ENCODE data around the gene MMAB. TPM values are rescaled to one million over a fixed set of nuclear protein-coding genes. Genes with fewer than 3 reads are reported as not detected.

Gene MMAB
- total and polyA plus RNA-seq, 5 experiments from 2014 or later: 20.6 to 39.1 (median 28.2) TPM

- H3K36me3 Mint-ChIP-seq: peaks cover 0 to 25% (median 0%) of the 10 kb centered on the region in 3 donors
- ATAC-seq: no peak
- H3K9me3 Mint-ChIP-seq: no peaks in the 10 kb centered on the region
- no peaks in the 10 kb centered on the region for H3K27me3 Mint-ChIP-seq
- H3K4me1 Mint-ChIP-seq: peaks cover 0 to 5% (median 0%) of the 10 kb centered on the region in 4 donors
- H3K27ac Mint-ChIP-seq: no peak overlapping the region
- no peak overlapping the region for H3K4me3 Mint-ChIP-seq
- DNase-seq: peak in 1 of 10 donors; percentile 28
- POLR2A ChIA-PET: no interaction called here
These were observed 35.0 kb downstream of the MMAB start for GRCh38 chr12:109538191-109538863.

GRCh38 chr12:109537136-109537535 is 36.2 kb downstream of the MMAB start:
- Mint-ChIP-seq H3K4me1 (peaks cover 0 to 2% (median 0%) of the 10 kb centered on the region in 4 donors), H3K36me3 (peaks cover 0 to 28% (median 0%) of the 10 kb centered on the region in 3 donors), H3K4me3 (no peak overlapping the region), H3K9me3 (no peaks in the 10 kb centered on the region), H3K27ac (no peak overlapping the region), H3K27me3 (no peaks in the 10 kb centered on the region)
- no peak for ATAC-seq
- POLR2A ChIA-PET: no interaction called here
- DNase-seq: peak in 1 of 10 donors; percentile 35

- POLR2A ChIA-PET: no interaction called here
- peaks cover 0 to 2% (median 0%) of the 10 kb centered on the region in 4 donors for H3K4me1 Mint-ChIP-seq
- ATAC-seq (no peak), DNase-seq (peak in 1 of 10 donors; percentile 27)
- H3K27me3 Mint-ChIP-seq: no peaks in the 10 kb centered on the region
- no peak overlapping the region for H3K4me3 Mint-ChIP-seq
- no peaks in the 10 kb centered on the region for H3K9me3 Mint-ChIP-seq
- peak overlapping the region in 1 of 10 donors; percentile 16 for H3K27ac Mint-ChIP-seq
- peaks cover 0 to 36% (median 2%) of the 10 kb centered on the region in 3 donors for H3K36me3 Mint-ChIP-seq
These were observed 37.4 kb downstream of the MMAB start for GRCh38 chr12:109535863-109536250.

GRCh38 chr12:109535231-109535862 is 38.0 kb downstream of the MMAB start:
- H3K36me3 Mint-ChIP-seq: peaks cover 0 to 41% (median 3%) of the 10 kb centered on the region in 3 donors
- H3K9me3 Mint-ChIP-seq: no peaks in the 10 kb centered on the region
- peak overlapping the region in 1 of 10 donors; percentile 16 for H3K27ac Mint-ChIP-seq
- H3K4me1 Mint-ChIP-seq: peaks cover 0 to 2% (median 0%) of the 10 kb centered on the region in 4 donors
- DNase-seq: peak in 1 of 10 donors; percentile 55
- ATAC-seq: no peak
- no peaks in the 10 kb centered on the region for H3K27me3 Mint-ChIP-seq
- H3K4me3 Mint-ChIP-seq: no peak overlapping the region
- POLR2A ChIA-PET: no interaction called here

GRCh38 chr12:109534456-109534855 is 38.8 kb downstream of the MMAB start:
- no peak overlapping the region for H3K27ac Mint-ChIP-seq
- no peaks in the 10 kb centered on the region for H3K9me3 Mint-ChIP-seq
- peak in 1 of 10 donors; percentile 42 for DNase-seq
- H3K4me1 Mint-ChIP-seq: peaks cover 0 to 2% (median 0%) of the 10 kb centered on the region in 4 donors
- H3K27me3 Mint-ChIP-seq: no peaks in the 10 kb centered on the region
- ATAC-seq: no peak
- peaks cover 0 to 50% (median 5%) of the 10 kb centered on the region in 3 donors for H3K36me3 Mint-ChIP-seq
- POLR2A ChIA-PET: no interaction called here
- no peak overlapping the region for H3K4me3 Mint-ChIP-seq

- no peaks in the 10 kb centered on the region for H3K9me3 Mint-ChIP-seq
- H3K4me1 Mint-ChIP-seq: peaks cover 0 to 2% (median 0%) of the 10 kb centered on the region in 4 donors
- no peak overlapping the region for H3K4me3 Mint-ChIP-seq
- ATAC-seq (no peak), DNase-seq (no peak)
- peaks cover 0 to 56% (median 5%) of the 10 kb centered on the region in 3 donors for H3K36me3 Mint-ChIP-seq
- H3K27me3 Mint-ChIP-seq: no peaks in the 10 kb centered on the region
- no peak overlapping the region for H3K27ac Mint-ChIP-seq
- POLR2A ChIA-PET: no interaction called here
These were observed 39.9 kb downstream of the MMAB start for GRCh38 chr12:109533487-109533740.

- POLR2A ChIA-PET: interaction anchor here (0.6 kb wide), 1 partner anchor 258 kb away, joined by 5 read pairs; no protein-coding TSS in a partner anchor
- H3K27me3 Mint-ChIP-seq: no peaks in the 10 kb centered on the region
These were observed 40.4 kb downstream of the MMAB start for GRCh38 chr12:109532721-109533486.

GRCh38 chr12:109531411-109531810 is 41.9 kb downstream of the MMAB start:
- H3K27ac Mint-ChIP-seq: peak overlapping the region in 1 of 10 donors; percentile 39
- no peaks in the 10 kb centered on the region for H3K9me3 Mint-ChIP-seq
- H3K4me1 Mint-ChIP-seq: peaks cover 0 to 2% (median 0%) of the 10 kb centered on the region in 4 donors
- ATAC-seq: no peak
- DNase-seq: peak in 1 of 10 donors; percentile 18
- H3K4me3 Mint-ChIP-seq: no peak overlapping the region
- H3K36me3 Mint-ChIP-seq: peaks cover 0 to 68% (median 5%) of the 10 kb centered on the region in 3 donors
- POLR2A ChIA-PET: no interaction called here
- H3K27me3 Mint-ChIP-seq: no peaks in the 10 kb centered on the region

More at GRCh38 chr12:109532721-109533486, 40.4 kb downstream of the MMAB start:
- peaks cover 0 to 60% (median 5%) of the 10 kb centered on the region in 3 donors for H3K36me3 Mint-ChIP-seq
- H3K9me3 Mint-ChIP-seq: no peaks in the 10 kb centered on the region
- H3K4me1 Mint-ChIP-seq: peaks cover 0 to 2% (median 0%) of the 10 kb centered on the region in 4 donors
- DNase-seq (peak in 1 of 10 donors; percentile 57), ATAC-seq (no peak)
- no peak overlapping the region for H3K4me3 Mint-ChIP-seq
- no peak overlapping the region for H3K27ac Mint-ChIP-seq

GRCh38 chr12:109529691-109530640 is 43.3 kb downstream of the MMAB start:
- DNase-seq (peak in 1 of 10 donors; percentile 26), ATAC-seq (no peak)
- Mint-ChIP-seq H3K27ac (peak overlapping the region in 3 of 10 donors; percentile 15 to 37 (median 20)), H3K36me3 (peaks cover 0 to 70% (median 5%) of the 10 kb centered on the region in 3 donors), H3K4me3 (no peak overlapping the region), H3K27me3 (no peaks in the 10 kb centered on the region), H3K4me1 (peaks cover 0 to 2% (median 0%) of the 10 kb centered on the region in 4 donors), H3K9me3 (no peaks in the 10 kb centered on the region)
- POLR2A ChIA-PET: no interaction called here

GRCh38 chr12:109527489-109528123 is 45.7 kb downstream of the MMAB start:
- no peaks in the 10 kb centered on the region for H3K27me3 Mint-ChIP-seq
- H3K4me1 Mint-ChIP-seq: no peaks in the 10 kb centered on the region
- peak in 1 of 10 donors; percentile 52 for DNase-seq
- no peaks in the 10 kb centered on the region for H3K9me3 Mint-ChIP-seq
- POLR2A ChIA-PET: no interaction called here
- H3K27ac Mint-ChIP-seq: peak overlapping the region in 1 of 10 donors; percentile 53
- peaks cover 0 to 77% (median 10%) of the 10 kb centered on the region in 3 donors for H3K36me3 Mint-ChIP-seq
- no peak for ATAC-seq
- H3K4me3 Mint-ChIP-seq: no peak overlapping the region

- Mint-ChIP-seq H3K4me1 (no peaks in the 10 kb centered on the region), H3K9me3 (no peaks in the 10 kb centered on the region), H3K36me3 (peaks cover 0 to 83% (median 16%) of the 10 kb centered on the region in 3 donors), H3K27ac (peak overlapping the region in 1 of 10 donors; percentile 5), H3K27me3 (no peaks in the 10 kb centered on the region), H3K4me3 (no peak overlapping the region)
- DNase-seq: peak in 1 of 10 donors; percentile 24
- no peak for ATAC-seq
- POLR2A ChIA-PET: no interaction called here
These were observed 48.1 kb downstream of the MMAB start for GRCh38 chr12:109525279-109525585.

Measured in naive thymus-derived CD8-positive, alpha-beta T cell (primary cell).